OCI-LY7 (cell line): ENCODE results near the gene CUX1. TPM values are rescaled to one million over a fixed set of nuclear protein-coding genes. Genes with fewer than 3 reads are reported as not detected.

Source experiments
- BruUV-seq: library from RNA; stranded (reverse); fragments of 400-500 nt; replicated peaks from 2 replicates; lab custom pipeline; 2021; lab: Mats Ljungman, UMichigan
- CTCF ChIA-PET: fragments of 300-600 bp; sonication (Branson Sonifier 250); formaldehyde crosslinking; loops from one replicate; lab custom pipeline; 2022; ENCODE audit warnings: antibody characterized with exemption; ENCODE audit not compliant: unreplicated experiment; lab: Charles Lee
- POLR2A ChIA-PET: fragments of 300-600 bp; sonication (Branson Sonifier 250); formaldehyde crosslinking; loops from one replicate; lab custom pipeline; 2022; ENCODE audit warnings: antibody characterized with exemption; lab: Charles Lee
- DNase-seq: peaks from one replicate; pipeline ENCODE4 v3.0.0-alpha.2; 2015; ENCODE audit warnings: low spot score
- H2AFZ ChIP-seq: fragments of 200-600 bp; sonication (generic), shearing (Covaris generic); 2 replicates; pipeline ENCODE4 v1.6.1; 2014; ENCODE audit warnings: mild to moderate bottlenecking, antibody characterized with exemption, low read length, moderate library complexity
- H3K27ac ChIP-seq: fragments of 200-600 bp; sonication (generic); 2 replicates; pipeline ENCODE4 v1.5.1; 2014; ENCODE audit warnings: mixed run types, low read depth, mild to moderate bottlenecking, moderate library complexity, low read length, inconsistent platforms; ENCODE audit not compliant: poor library complexity, severe bottlenecking
- H3K36me3 ChIP-seq: fragments of 200-600 bp; sonication (generic); 2 replicates; pipeline ENCODE4 v1.6.1; 2014; ENCODE audit warnings: mild to moderate bottlenecking, antibody characterized with exemption, low read length, moderate library complexity, mixed read lengths; ENCODE audit not compliant: insufficient read depth
- H3K4me1 ChIP-seq: fragments of 200-600 bp; sonication (generic); 2 replicates; pipeline ENCODE4 v1.5.1; 2014; ENCODE audit warnings: mild to moderate bottlenecking, low read length; ENCODE audit not compliant: insufficient read depth, poor library complexity, severe bottlenecking
- H3K4me2 ChIP-seq: fragments of 200-600 bp; sonication (generic); 2 replicates; pipeline ENCODE4 v1.6.1; 2014; ENCODE audit warnings: mild to moderate bottlenecking, low read length
- H3K4me3 ChIP-seq: fragments of 200-600 bp; sonication (generic); 2 replicates; pipeline ENCODE4 v1.5.1; 2014; ENCODE audit warnings: mild to moderate bottlenecking, low read depth, low read length; ENCODE audit not compliant: poor library complexity, severe bottlenecking
- H3K79me2 ChIP-seq: fragments of 200-600 bp; sonication (generic); 2 replicates; pipeline ENCODE4 v1.6.1; 2016; ENCODE audit warnings: low read depth, mild to moderate bottlenecking, low read length, moderate library complexity, mixed read lengths; ENCODE audit not compliant: insufficient read depth
- H3K9me2 ChIP-seq: fragments of 200-600 bp; sonication (generic); 2 replicates; pipeline ENCODE4 v1.6.1; 2016; ENCODE audit warnings: mild to moderate bottlenecking, low read length, mixed read lengths; ENCODE audit not compliant: insufficient read depth
- H3K9me3 ChIP-seq: fragments of 200-600 bp; sonication (generic); 2 replicates; pipeline ENCODE4 v1.6.1; 2014; ENCODE audit warnings: mild to moderate bottlenecking, mixed run types, low read length, mixed read lengths
- H4K20me1 ChIP-seq: fragments of 200-600 bp; sonication (generic); 2 replicates; pipeline ENCODE4 v1.6.1; 2014; ENCODE audit warnings: mild to moderate bottlenecking, antibody characterized with exemption, low read length, moderate library complexity, mixed read lengths; ENCODE audit not compliant: insufficient read depth
- CTCF ChIP-seq: fragments of 200-600 bp; sonication (generic); conservative IDR thresholded peaks from 2 replicates; pipeline ENCODE4 v1.5.1; 2014; ENCODE audit warnings: mild to moderate bottlenecking, antibody characterized with exemption, low read length, moderate library complexity, mixed read lengths
- EZH2phosphoT487 ChIP-seq: fragments of 200-600 bp; sonication (generic); IDR thresholded peaks from 2 replicates; pipeline ENCODE4 v1.6.1; 2018; ENCODE audit warnings: low read depth, borderline replicate concordance, mild to moderate bottlenecking, mixed run types, antibody characterized with exemption, low read length, moderate library complexity, mixed read lengths
- intact Hi-C: fragments of 100-400 bp; cut with micrococcal nuclease; formaldehyde crosslinking; loops from one replicate; pipeline ENCODE4 v1.10.0; 2022; ENCODE audit not compliant: unreplicated experiment
- total RNA-seq, 2 experiments: library from RNA; depleted of rRNA in 1 of 2; stranded (reverse); fragments of >200 nt in 1 of 2; shearing (Covaris generic) in 1 of 2; gene quantifications; 2 replicates each; pipeline ENCODE4 v1.2.3, GENCODE V29; 2014 to 2022

CUX1 gene
- total RNA-seq, 2 experiments from 2014 or later = 143 to 199 TPM

GRCh38 chr7:102258749-102259107 is 441.3 kb downstream of the CUX1 start:
- TF ChIP-seq CTCF = no peak
- TF ChIP-seq EZH2phosphoT487 = no peak

GRCh38 chr7:102260856-102261255 is 443.4 kb downstream of the CUX1 start:
- no peaks in the 10 kb centered on the region for H3K9me3 ChIP-seq
- intact Hi-C loops = no loop called here
- BruUV-seq = no TSS peak
- DNase-seq = no peak
- no peaks in the 10 kb centered on the region for H3K4me1 ChIP-seq
- no peak overlapping the region for H3K27ac ChIP-seq
- peaks cover 13% of the 10 kb centered on the region; the same call in 1 of the 2 replicates for H3K36me3 ChIP-seq
- CTCF ChIA-PET = no interaction called here
- no peak for TF ChIP-seq CTCF
- no peak for TF ChIP-seq EZH2phosphoT487
- POLR2A ChIA-PET = no interaction called here
- no peaks in the 10 kb centered on the region for H4K20me1 ChIP-seq
- H3K4me2 ChIP-seq = no peak overlapping the region
- no peak overlapping the region for H3K4me3 ChIP-seq
- H3K9me2 ChIP-seq = no peaks in the 10 kb centered on the region
- H3K79me2 ChIP-seq = no peaks in the 10 kb centered on the region
- no peak overlapping the region for H2AFZ ChIP-seq

More at GRCh38 chr7:102258749-102259107, 441.3 kb downstream of the CUX1 start:
- peaks cover 28% of the 10 kb centered on the region; the same call in 1 of the 2 replicates for H3K36me3 ChIP-seq
- H3K9me3 ChIP-seq = no peaks in the 10 kb centered on the region
- H2AFZ ChIP-seq = no peak overlapping the region
- no peaks in the 10 kb centered on the region for H3K4me1 ChIP-seq
- no peak overlapping the region for H3K27ac ChIP-seq
- CTCF ChIA-PET = interaction anchor here (0.5 kb wide), 1 partner anchor 1856 kb away, joined by 3 read pairs; no protein-coding TSS in a partner anchor
- no peaks in the 10 kb centered on the region for H3K9me2 ChIP-seq
- POLR2A ChIA-PET = no interaction called here
- intact Hi-C loops = no loop called here
- BruUV-seq = no TSS peak
- no peaks in the 10 kb centered on the region for H3K79me2 ChIP-seq
- no peak overlapping the region for H3K4me2 ChIP-seq
- H3K4me3 ChIP-seq = no peak overlapping the region
- H4K20me1 ChIP-seq = no peaks in the 10 kb centered on the region
- no peak for DNase-seq

GRCh38 chr7:102261451-102261850 is 444.0 kb downstream of the CUX1 start:
- Histone ChIP-seq H3K9me2 (no peaks in the 10 kb centered on the region), H3K4me3 (no peak overlapping the region), H3K27ac (no peak overlapping the region), H3K9me3 (no peaks in the 10 kb centered on the region), H3K79me2 (no peaks in the 10 kb centered on the region), H4K20me1 (no peaks in the 10 kb centered on the region), H3K4me2 (no peak overlapping the region), H2AFZ (no peak overlapping the region), H3K4me1 (no peaks in the 10 kb centered on the region), H3K36me3 (peaks cover 10% of the 10 kb centered on the region; the same call in 1 of the 2 replicates)
- no peak for TF ChIP-seq EZH2phosphoT487
- no peak for TF ChIP-seq CTCF
- BruUV-seq = no TSS peak
- POLR2A ChIA-PET = no interaction called here
- DNase-seq = no peak
- CTCF ChIA-PET = no interaction called here
- intact Hi-C loops = no loop called here
